Neural cell (in vitro differentiated cells): ENCODE results near the gene FNBP1L. TPM values are rescaled to one million over a fixed set of nuclear protein-coding genes. Genes with fewer than 3 reads are reported as not detected.

Source experiments
- H2AFZ ChIP-seq: fragments of 200-600, 300-800 bp; sonication (generic), shearing (Covaris generic); 2 replicates; pipeline ENCODE4 v1.6.0; 2014; ENCODE audit warnings: low read depth, mild to moderate bottlenecking, antibody characterized with exemption, low read length, moderate library complexity
- H3F3A ChIP-seq: fragments of 200-600 bp; shearing (Covaris generic); 2 replicates; pipeline ENCODE4 v1.6.1; 2016; ENCODE audit warnings: mild to moderate bottlenecking, moderate library complexity, mixed read lengths, antibody characterized with exemption, low read length; ENCODE audit not compliant: insufficient read depth, poor library complexity, severe bottlenecking
- H3K27ac ChIP-seq: fragments of 200-600, 300-800 bp; sonication (generic), shearing (Covaris generic); 2 replicates; pipeline ENCODE4 v1.5.1; 2014; ENCODE audit warnings: mild to moderate bottlenecking, low read length, moderate library complexity
- H3K27me3 ChIP-seq: fragments of 300-800, 200-600 bp; sonication (generic), shearing (Covaris generic); 2 replicates; pipeline ENCODE4 v1.6.0; 2014; ENCODE audit warnings: mild to moderate bottlenecking, low read depth, low read length, moderate library complexity; ENCODE audit not compliant: insufficient read depth
- H3K36me3 ChIP-seq: fragments of 300-800, 200-600 bp; sonication (generic), shearing (Covaris generic); 2 replicates; pipeline ENCODE4 v1.5.1; 2014; ENCODE audit warnings: mild to moderate bottlenecking, antibody characterized with exemption, low read length, moderate library complexity; ENCODE audit not compliant: insufficient read depth
- H3K4me2 ChIP-seq: fragments of 300-800, 200-600 bp; sonication (generic), shearing (Covaris generic); 2 replicates; pipeline ENCODE4 v1.6.0; 2014; ENCODE audit warnings: mild to moderate bottlenecking, low read length
- H3K4me3 ChIP-seq: fragments of 300-800, 200-600 bp; sonication (generic), shearing (Covaris generic); 2 replicates; pipeline ENCODE4 v1.5.1; 2014; ENCODE audit warnings: mild to moderate bottlenecking, low read length, moderate library complexity
- H3K79me2 ChIP-seq: fragments of 200-600 bp; shearing (Covaris generic); replicated peaks from 2 replicates; pipeline ENCODE4 v1.6.0; 2014; ENCODE audit warnings: mild to moderate bottlenecking, low read length, moderate library complexity; ENCODE audit not compliant: insufficient read depth
- H3K9ac ChIP-seq: fragments of 300-800, 200-600 bp; sonication (generic), shearing (Covaris generic); 2 replicates; pipeline ENCODE4 v1.6.1; 2016; ENCODE audit warnings: mild to moderate bottlenecking, low read length, mixed read lengths
- H3K9me2 ChIP-seq: fragments of 200-600 bp; shearing (Covaris generic); 2 replicates; pipeline ENCODE4 v1.6.1; 2016; ENCODE audit warnings: mild to moderate bottlenecking, low read length, mixed read lengths; ENCODE audit not compliant: insufficient read depth
- H3K9me3 ChIP-seq: fragments of 200-600, 300-800 bp; sonication (generic), shearing (Covaris generic); 2 replicates; pipeline ENCODE4 v1.6.1; 2016; ENCODE audit warnings: mild to moderate bottlenecking, mixed run types, low read length, moderate library complexity, mixed read lengths
- H4K20me1 ChIP-seq: fragments of 200-600 bp; shearing (Covaris generic); 2 replicates; pipeline ENCODE4 v1.6.1; 2016; ENCODE audit warnings: mild to moderate bottlenecking, mixed run types; ENCODE audit not compliant: insufficient read depth
- CTCF ChIP-seq: fragments of 450-650 bp; IDR thresholded peaks from 2 replicates; pipeline ENCODE4 v1.5.1; 2014; ENCODE audit warnings: antibody characterized with exemption, mild to moderate bottlenecking, moderate library complexity; ENCODE audit not compliant: poor library complexity, severe bottlenecking
- EP300 ChIP-seq: fragments of 450-650 bp; conservative IDR thresholded peaks from 2 replicates; pipeline ENCODE4 v1.6.1; 2014; ENCODE audit warnings: antibody characterized with exemption, mild to moderate bottlenecking, moderate library complexity; ENCODE audit not compliant: poor library complexity, severe bottlenecking
- EZH2 ChIP-seq: fragments of 200-600, 300-800 bp; shearing (Covaris generic), sonication (generic); IDR thresholded peaks from 2 replicates; pipeline ENCODE4 v1.6.1; 2014; ENCODE audit warnings: antibody characterized with exemption, low read length, borderline replicate concordance, mild to moderate bottlenecking; ENCODE audit not compliant: insufficient read depth, poor library complexity, severe bottlenecking
- MXI1 ChIP-seq: fragments of 450-650 bp; conservative IDR thresholded peaks from 2 replicates; pipeline ENCODE4 v1.6.1; 2014; ENCODE audit warnings: antibody characterized with exemption, mild to moderate bottlenecking; ENCODE audit not compliant: poor library complexity, severe bottlenecking
- POLR2AphosphoS5 ChIP-seq: IDR thresholded peaks from 2 replicates; pipeline ENCODE4 v1.6.1; 2012
- RAD21 ChIP-seq: fragments of 450-650 bp; conservative IDR thresholded peaks from 2 replicates; pipeline ENCODE4 v1.6.1; 2014; ENCODE audit warnings: antibody characterized with exemption, mild to moderate bottlenecking, moderate library complexity
- REST ChIP-seq: IDR thresholded peaks from 2 replicates; pipeline ENCODE4 v1.6.1; 2012; ENCODE audit warnings: borderline replicate concordance
- SMC3 ChIP-seq: fragments of 450-650 bp; conservative IDR thresholded peaks from 2 replicates; pipeline ENCODE4 v1.6.1; 2014; ENCODE audit warnings: antibody characterized with exemption, mild to moderate bottlenecking, moderate library complexity; ENCODE audit not compliant: poor library complexity
- TAF1 ChIP-seq: IDR thresholded peaks from 2 replicates; pipeline ENCODE4 v1.6.1; 2012; ENCODE audit warnings: low read depth
- polyA plus RNA-seq: library from polyadenylated mRNA; depleted of rRNA; stranded (reverse); fragments of >200 nt; gene quantifications from 2 replicates; pipeline ENCODE4 v1.2.3, GENCODE V29; 2014

Gene FNBP1L
- polyA plus RNA-seq, 1 donor from 2014 or later, result 1,044 TPM

- no peaks in the 10 kb centered on the region for H4K20me1 ChIP-seq
- no peaks in the 10 kb centered on the region for H3K9me2 ChIP-seq
- no peaks in the 10 kb centered on the region for H3K9me3 ChIP-seq
- H3K27me3 ChIP-seq, result no peaks in the 10 kb centered on the region
- H3K79me2 ChIP-seq, result no peaks in the 10 kb centered on the region
- H3K9ac ChIP-seq, result no peak overlapping the region
- H3K27ac ChIP-seq, result no peak overlapping the region
- H3F3A ChIP-seq, result no peaks in the 10 kb centered on the region
- H3K36me3 ChIP-seq, result no peaks in the 10 kb centered on the region
- no peak overlapping the region for H3K4me2 ChIP-seq
- H2AFZ ChIP-seq, result no peak overlapping the region
- TF ChIP-seq SMC3 (no peak), CTCF (no peak), EZH2 (no peak), TAF1 (no peak), MXI1 (no peak), RAD21 (no peak), POLR2AphosphoS5 (no peak)
- no peak overlapping the region for H3K4me3 ChIP-seq
These were observed 5.8 kb upstream of the FNBP1L start for GRCh38 chr1:93442008-93442666.

GRCh38 chr1:93442741-93443140 lies 5.2 kb upstream of the FNBP1L start:
- Histone ChIP-seq H3F3A (no peaks in the 10 kb centered on the region), H3K27ac (no peak overlapping the region), H4K20me1 (no peaks in the 10 kb centered on the region), H3K27me3 (no peaks in the 10 kb centered on the region), H3K36me3 (no peaks in the 10 kb centered on the region), H3K79me2 (peaks cover 2% of the 10 kb centered on the region), H3K4me3 (no peak overlapping the region), H3K4me2 (no peak overlapping the region), H3K9me3 (no peaks in the 10 kb centered on the region), H3K9me2 (no peaks in the 10 kb centered on the region), H2AFZ (no peak overlapping the region), H3K9ac (no peak overlapping the region)
- TF ChIP-seq EP300 (no peak), CTCF (no peak), MXI1 (no peak), POLR2AphosphoS5 (no peak), EZH2 (no peak), RAD21 (no peak), REST (no peak), SMC3 (no peak), TAF1 (no peak)
